Transverse colon (tissue), 4 donors: Measurements from ENCODE around the gene MOGAT3. TPM values are rescaled to one million over a fixed set of nuclear protein-coding genes. Genes with fewer than 3 reads are reported as not detected.
A peak's percentile ranks its signal among the peaks of the same experiment; 100 is the strongest.

Experiments used
- DNase-seq: peaks from one replicate; pipeline ENCODE4 v3.0.0-alpha.2; 2019
- H3K27ac ChIP-seq, 4 donors: fragments of 200-600 bp; sonication (generic); 2 replicates each; pipeline ENCODE4 v1.5.1; 2016 to 2018; ENCODE audit warnings: inconsistent platforms in 4 of 4
- H3K27me3 ChIP-seq: fragments of 200-600 bp; sonication (generic); 2 replicates; pipeline ENCODE4 v1.5.1; 2017; ENCODE audit warnings: inconsistent platforms
- H3K36me3 ChIP-seq, 4 donors: fragments of 200-600 bp; sonication (generic); 2 replicates each; pipeline ENCODE4 v1.5.1; 2017 to 2019; ENCODE audit warnings: inconsistent platforms in 4 of 4
- H3K4me1 ChIP-seq, 4 donors: fragments of 200-600 bp; sonication (generic); 2 replicates each; pipeline ENCODE4 v1.5.1; 2017 to 2020; ENCODE audit warnings: inconsistent platforms in 4 of 4
- H3K4me3 ChIP-seq, 4 donors: fragments of 200-600 bp; sonication (generic); 1 replicate in 1 of 4; 2 replicates in 3 of 4; pipeline versions ENCODE4 v1.5.1 to v1.6.1; 2017 to 2019; ENCODE audit warnings: inconsistent platforms in 4 of 4
- H3K9me3 ChIP-seq, 2 donors: fragments of 200-600 bp; sonication (generic); 2 replicates each; pipeline ENCODE4 v1.5.1; 2017 to 2019; ENCODE audit warnings: inconsistent platforms in 2 of 2
- EP300 ChIP-seq: sonication (generic); formaldehyde crosslinking; IDR thresholded peaks from one replicate; pipeline ENCODE4 v1.6.1; 2017; ENCODE audit warnings: antibody characterized with exemption, low read depth
- POLR2A ChIP-seq: fragments of 450-650 bp; IDR thresholded peaks from one replicate; pipeline ENCODE4 v1.6.1; 2016; ENCODE audit warnings: antibody characterized with exemption, mild to moderate bottlenecking, moderate library complexity
- POLR2AphosphoS5 ChIP-seq, 3 donors: sonication (generic); formaldehyde crosslinking; IDR thresholded peaks; one replicate each; pipeline ENCODE4 v1.6.1; 2016; ENCODE audit warnings: antibody characterized with exemption in 3 of 3
- WGBS, 2 donors: methylation state at CpG; one replicate each; pipeline ENCODE4 v1.1.5; 2018; ENCODE audit warnings: low coverage in 1 of 2; 5-methylcytosine and 5-hydroxymethylcytosine counted together
- in situ Hi-C, 4 donors: fragments of 200-750 bp; cut with MboI; loops; one replicate each; pipeline versions ENCODE4 v1.15.0 to v1.15.1; 2017; ENCODE audit warnings: low sequenced_read_pairs in 3 of 4, low pct_ligation_motif_present in 1 of 4, low pct_unique_long_range_greater_than_20kb in 1 of 4
- intact Hi-C: fragments of 100-400 bp; cut with DNase I; formaldehyde crosslinking; loops from one replicate; pipeline ENCODE4 v1.15.1; 2023; ENCODE audit warnings: low total_unique reads
- total RNA-seq, 4 donors: library from RNA; depleted of rRNA; stranded (reverse); fragments of >200 nt; gene quantifications; one replicate each; pipeline ENCODE4 v1.1.0, GENCODE V29; 2016
- TF ChIP-seq, protein P1 (sequence below), 5 experiments: fragments of 200-600 bp in 3 of 5; fragments of 450-650 bp in 2 of 5; sonication (generic) in 3 of 5; IDR thresholded peaks; 1 replicate in 2 of 5; 2 replicates in 3 of 5; pipeline ENCODE4 v1.5.1; 2016 to 2017; ENCODE audit warnings: antibody characterized with exemption in 5 of 5, inconsistent platforms in 3 of 5, mild to moderate bottlenecking in 2 of 5, moderate library complexity in 1 of 5

MOGAT3 gene
- total RNA-seq, 4 donors from 2014 or later: 31.7 to 56.9 (median 44.3) TPM

DNA sequence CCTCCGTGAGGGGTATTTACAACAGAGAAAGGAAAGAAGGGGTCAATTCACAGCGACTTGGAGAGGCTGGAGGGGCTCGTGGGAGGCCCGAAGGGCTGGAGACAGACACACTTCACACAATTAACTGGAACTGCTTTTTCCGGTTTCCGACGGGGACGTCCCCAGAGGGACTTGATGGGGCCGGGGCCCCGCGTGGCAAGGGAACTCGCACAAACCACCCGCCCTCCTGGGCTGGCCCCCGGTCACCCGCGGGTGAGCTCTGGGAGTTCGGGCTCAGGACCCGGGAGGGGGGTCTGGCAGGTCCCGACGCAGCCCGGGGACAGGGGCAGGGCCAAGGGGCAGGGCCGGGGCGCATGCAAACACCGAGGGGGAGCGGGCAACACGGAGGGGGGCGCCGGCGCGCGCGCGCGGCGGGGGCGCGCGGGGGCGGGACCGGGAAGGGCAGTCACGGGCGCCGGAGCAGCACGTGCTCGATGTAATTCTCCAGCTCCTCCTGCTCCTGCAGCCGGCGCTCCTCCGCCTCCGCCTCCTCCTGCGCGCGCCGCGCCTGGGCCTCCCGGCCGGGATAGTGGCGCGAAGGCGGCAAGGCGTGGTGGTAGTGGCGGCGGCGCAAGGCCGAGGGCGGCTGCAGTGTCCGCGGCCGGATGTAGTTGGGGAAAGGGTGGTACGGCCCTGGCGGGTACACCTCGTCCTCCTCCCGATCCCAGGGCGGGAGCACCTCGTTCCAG, 38.1 kb downstream of the MOGAT3 start:
- peak; percentile 57 for DNase-seq
- H3K4me3 ChIP-seq: peak overlapping the region in 3 of 4 donors; percentile 3 to 44 (median 31)
- H3K9me3 ChIP-seq: no peaks in the 10 kb centered on the region
- H3K36me3 ChIP-seq: peaks cover 0 to 6% (median 1%) of the 10 kb centered on the region in 4 donors
- peaks cover 27 to 41% (median 34%) of the 10 kb centered on the region in 4 donors for H3K4me1 ChIP-seq
- in situ Hi-C loops (no loop called here), intact Hi-C loops (no loop called here)
- peaks cover 65% of the 10 kb centered on the region for H3K27me3 ChIP-seq
- 11 to 19% methylated on average over 4 to 15 of the region's 74 CpGs for WGBS, 2 donors
- no peak for TF ChIP-seq POLR2AphosphoS5 (IDR thresholded peaks at IDR 0.05)
- TF ChIP-seq POLR2A: no peak
- no peak for TF ChIP-seq EP300
- TF ChIP-seq, protein P1, sequence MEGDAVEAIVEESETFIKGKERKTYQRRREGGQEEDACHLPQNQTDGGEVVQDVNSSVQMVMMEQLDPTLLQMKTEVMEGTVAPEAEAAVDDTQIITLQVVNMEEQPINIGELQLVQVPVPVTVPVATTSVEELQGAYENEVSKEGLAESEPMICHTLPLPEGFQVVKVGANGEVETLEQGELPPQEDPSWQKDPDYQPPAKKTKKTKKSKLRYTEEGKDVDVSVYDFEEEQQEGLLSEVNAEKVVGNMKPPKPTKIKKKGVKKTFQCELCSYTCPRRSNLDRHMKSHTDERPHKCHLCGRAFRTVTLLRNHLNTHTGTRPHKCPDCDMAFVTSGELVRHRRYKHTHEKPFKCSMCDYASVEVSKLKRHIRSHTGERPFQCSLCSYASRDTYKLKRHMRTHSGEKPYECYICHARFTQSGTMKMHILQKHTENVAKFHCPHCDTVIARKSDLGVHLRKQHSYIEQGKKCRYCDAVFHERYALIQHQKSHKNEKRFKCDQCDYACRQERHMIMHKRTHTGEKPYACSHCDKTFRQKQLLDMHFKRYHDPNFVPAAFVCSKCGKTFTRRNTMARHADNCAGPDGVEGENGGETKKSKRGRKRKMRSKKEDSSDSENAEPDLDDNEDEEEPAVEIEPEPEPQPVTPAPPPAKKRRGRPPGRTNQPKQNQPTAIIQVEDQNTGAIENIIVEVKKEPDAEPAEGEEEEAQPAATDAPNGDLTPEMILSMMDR (IDR thresholded peaks at IDR 0.05): no peak
- peak overlapping the region in 1 of 4 donors; percentile 31 for H3K27ac ChIP-seq

DNA sequence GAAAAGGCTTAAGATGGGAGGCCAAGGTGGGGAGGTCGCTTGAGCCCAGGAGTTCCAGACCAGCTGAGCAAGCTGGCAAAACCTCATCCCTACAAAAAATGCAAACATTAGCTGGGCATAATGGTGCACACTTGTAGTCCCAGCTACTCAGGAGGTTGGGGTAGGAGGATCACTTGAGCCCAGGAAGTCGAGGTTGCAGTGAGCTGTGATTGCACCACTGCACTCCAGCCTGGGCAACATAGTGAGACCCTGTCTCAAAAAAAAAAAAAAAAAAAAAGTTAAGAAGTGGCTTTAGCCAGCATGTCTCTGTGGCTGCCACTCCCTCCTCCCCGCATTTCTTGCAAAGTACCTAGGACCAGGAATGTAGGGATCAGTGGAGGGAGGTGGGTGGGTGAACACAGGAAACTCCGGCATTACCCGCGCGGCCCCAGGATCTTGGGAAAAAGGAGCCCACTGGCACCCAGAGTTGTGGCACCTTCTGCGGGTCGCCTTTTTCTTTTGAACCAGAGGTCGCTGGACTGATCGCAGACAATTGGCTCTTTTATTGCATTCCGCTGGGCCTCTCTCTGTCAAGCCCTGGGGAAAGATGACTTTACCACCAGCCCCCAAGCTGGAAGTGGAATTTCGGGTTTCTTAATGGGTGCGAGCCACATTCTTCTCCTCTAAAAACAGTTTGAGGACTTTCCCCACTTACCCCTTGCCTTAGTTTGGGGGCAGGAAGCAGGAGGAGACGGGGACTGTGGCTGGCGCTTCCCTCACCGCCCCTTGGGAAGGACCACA, 39.0 kb downstream of the MOGAT3 start:
- DNase-seq: no peak
- in situ Hi-C loops (no loop called here), intact Hi-C loops (no loop called here)
- no peak overlapping the region for H3K4me3 ChIP-seq
- H3K27me3 ChIP-seq: peaks cover 57% of the 10 kb centered on the region
- no peak for TF ChIP-seq POLR2AphosphoS5 (IDR thresholded peaks at IDR 0.05)
- TF ChIP-seq, protein P1 (IDR thresholded peaks at IDR 0.05): no peak
- TF ChIP-seq EP300: no peak
- TF ChIP-seq POLR2A: no peak
- 70 to 88% methylated on average over 3 to 17 of the region's 17 CpGs for WGBS, 2 donors
- no peak overlapping the region for H3K27ac ChIP-seq
- peaks cover 0 to 8% (median 3%) of the 10 kb centered on the region in 4 donors for H3K36me3 ChIP-seq
- H3K4me1 ChIP-seq: peaks cover 27 to 44% (median 34%) of the 10 kb centered on the region in 4 donors
- H3K9me3 ChIP-seq: no peaks in the 10 kb centered on the region

DNA sequence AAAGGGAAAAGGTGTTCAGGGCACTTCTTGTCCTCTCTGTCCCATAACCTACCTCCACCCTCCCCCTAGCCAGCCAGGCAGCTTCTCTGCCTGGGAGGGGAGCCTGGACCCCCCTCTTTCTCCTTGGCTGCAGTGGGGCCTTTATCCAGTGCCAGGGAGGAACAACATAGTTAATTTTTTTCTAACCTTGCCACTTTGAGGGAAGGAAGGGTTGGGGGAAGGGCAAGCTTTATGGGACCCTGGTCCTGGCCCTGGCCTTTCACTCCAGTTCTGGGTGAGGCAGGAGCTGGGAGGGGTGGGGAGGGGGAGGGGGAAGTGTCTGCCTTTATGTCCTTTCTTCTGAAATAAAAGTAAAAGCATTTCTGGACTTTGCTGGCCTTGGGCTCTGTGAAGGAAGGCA, 39.9 kb downstream of the MOGAT3 start:
- TF ChIP-seq POLR2AphosphoS5 (IDR thresholded peaks at IDR 0.05) (no peak), EP300 (no peak), POLR2A (no peak)
- TF ChIP-seq, protein P1 (IDR thresholded peaks at IDR 0.05): no peak
- in situ Hi-C loops: no loop called here
- no peak overlapping the region for H3K27ac ChIP-seq
- H3K9me3 ChIP-seq: no peaks in the 10 kb centered on the region
- no peak for DNase-seq
- no peak overlapping the region for H3K4me3 ChIP-seq
- H3K4me1 ChIP-seq: peaks cover 24 to 43% (median 33%) of the 10 kb centered on the region in 4 donors
- H3K27me3 ChIP-seq: peaks cover 47% of the 10 kb centered on the region
- intact Hi-C loops: no loop called here
- peaks cover 0 to 8% (median 3%) of the 10 kb centered on the region in 4 donors for H3K36me3 ChIP-seq
